NCI-H146 treated with DMSO at 0.1 percent for 48 hours (cell line): ENCODE results near the gene GEMIN2.
"Not testable (repeated sequence)": the region's sequence is repeated elsewhere in the genome, so short reads cannot be mapped to it uniquely, and the experiment has no call there.

Experiments used
- DNase-seq: peaks from one replicate; lab custom pipeline; 2025; ENCODE audit not compliant: unreplicated experiment; lab: John Stamatoyannopoulos, UW

Gene GEMIN2

GRCh38 chr14:39109893-39110715 lies 4.0 kb upstream of the GEMIN2 start:
- DNase-seq, result peak; percentile 24

GRCh38 chr14:39113685-39114072 lies 444 bp upstream of the GEMIN2 start:
- DNase-seq, result no peak

GRCh38 chr14:39122330-39123138 lies 8.4 kb downstream of the GEMIN2 start:
- DNase-seq, result no peak

- DNase-seq, result not testable (repeated sequence)
These were observed 23.7 kb downstream of the GEMIN2 start for GRCh38 chr14:39137835-39138234.

- no peak for DNase-seq
These were observed 24.3 kb downstream of the GEMIN2 start for GRCh38 chr14:39138440-39138839.

GRCh38 chr14:39140170-39140569 lies 26.0 kb downstream of the GEMIN2 start:
- DNase-seq, result no peak

GRCh38 chr14:39141623-39142022 lies 27.5 kb downstream of the GEMIN2 start:
- DNase-seq, result not testable (repeated sequence)

GRCh38 chr14:39143226-39143625 lies 29.1 kb downstream of the GEMIN2 start:
- not testable (repeated sequence) for DNase-seq

GRCh38 chr14:39145266-39145966 lies 31.3 kb downstream of the GEMIN2 start:
- no peak for DNase-seq

- no peak for DNase-seq
These were observed 40.6 kb downstream of the GEMIN2 start for GRCh38 chr14:39154594-39155189.

GRCh38 chr14:39157491-39157890 lies 43.4 kb downstream of the GEMIN2 start:
- DNase-seq, result no peak

- DNase-seq, result no peak
These were observed 44.2 kb downstream of the GEMIN2 start for GRCh38 chr14:39158222-39158858.

GRCh38 chr14:39160494-39160893 lies 46.4 kb downstream of the GEMIN2 start:
- no peak for DNase-seq

- DNase-seq, result not testable (repeated sequence)
These were observed 53.7 kb downstream of the GEMIN2 start for GRCh38 chr14:39167797-39168320.

- DNase-seq, result no peak
These were observed 54.5 kb downstream of the GEMIN2 start for GRCh38 chr14:39168591-39168990.

- DNase-seq, result no peak
These were observed 55.4 kb downstream of the GEMIN2 start for GRCh38 chr14:39169541-39169900.

GRCh38 chr14:39173198-39173597 lies 59.1 kb downstream of the GEMIN2 start:
- DNase-seq, result no peak

GRCh38 chr14:39174560-39175444 lies 60.7 kb downstream of the GEMIN2 start, which contains the start of gene PNN:
TSS of gene PNN (plus strand) at chr14:39175254. CDS start at chr14:39175280, 26 bp downstream.
- DNase-seq, result peak; percentile 97
